ENCODE results near the gene TP73.

GRCh38 chr1:3679098-3679555, 26.8 kb downstream of the TP73 start:
- TF ChIP-seq CTCF (IDR thresholded peaks at IDR 0.05) (no peak), POLR2A (IDR thresholded peaks at IDR 0.05) (no peak)
